PC-9 (cell line): ENCODE results near the gene METTL9.

Source experiments
- EZH2 ChIP-seq: fragments of 200-600 bp; sonication (generic); IDR thresholded peaks from 2 replicates; pipeline ENCODE4 v1.8.0; 2017; ENCODE audit warnings: antibody characterized with exemption, low read depth
- TF ChIP-seq, protein P1 (sequence below): fragments of 200-600 bp; sonication (generic); conservative IDR thresholded peaks from 2 replicates; pipeline ENCODE4 v1.6.1; 2017; ENCODE audit warnings: mixed run types, antibody characterized with exemption, mild to moderate bottlenecking, moderate library complexity

DNA sequence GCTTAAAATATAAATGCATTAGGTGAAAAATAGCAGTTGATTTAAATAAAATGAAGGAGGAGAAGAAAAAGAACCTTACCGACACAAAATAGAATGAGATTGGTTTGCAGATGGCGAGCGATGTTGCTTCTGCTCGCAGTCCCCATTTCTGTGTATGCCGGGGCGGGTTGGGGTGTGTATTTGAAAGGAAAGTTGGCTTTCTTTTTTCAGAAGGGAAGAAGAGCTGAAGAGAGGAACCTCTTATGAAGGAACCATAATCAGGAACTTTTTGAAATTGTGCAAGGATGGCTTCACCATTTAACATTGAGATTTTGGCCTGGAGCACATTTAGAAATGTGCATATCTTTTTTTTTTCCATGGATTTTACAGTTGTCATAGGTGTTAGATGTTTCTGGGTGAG lies 53.1 kb downstream of the METTL9 start, which contains the start of gene IGSF6:
- TF ChIP-seq, protein P1, sequence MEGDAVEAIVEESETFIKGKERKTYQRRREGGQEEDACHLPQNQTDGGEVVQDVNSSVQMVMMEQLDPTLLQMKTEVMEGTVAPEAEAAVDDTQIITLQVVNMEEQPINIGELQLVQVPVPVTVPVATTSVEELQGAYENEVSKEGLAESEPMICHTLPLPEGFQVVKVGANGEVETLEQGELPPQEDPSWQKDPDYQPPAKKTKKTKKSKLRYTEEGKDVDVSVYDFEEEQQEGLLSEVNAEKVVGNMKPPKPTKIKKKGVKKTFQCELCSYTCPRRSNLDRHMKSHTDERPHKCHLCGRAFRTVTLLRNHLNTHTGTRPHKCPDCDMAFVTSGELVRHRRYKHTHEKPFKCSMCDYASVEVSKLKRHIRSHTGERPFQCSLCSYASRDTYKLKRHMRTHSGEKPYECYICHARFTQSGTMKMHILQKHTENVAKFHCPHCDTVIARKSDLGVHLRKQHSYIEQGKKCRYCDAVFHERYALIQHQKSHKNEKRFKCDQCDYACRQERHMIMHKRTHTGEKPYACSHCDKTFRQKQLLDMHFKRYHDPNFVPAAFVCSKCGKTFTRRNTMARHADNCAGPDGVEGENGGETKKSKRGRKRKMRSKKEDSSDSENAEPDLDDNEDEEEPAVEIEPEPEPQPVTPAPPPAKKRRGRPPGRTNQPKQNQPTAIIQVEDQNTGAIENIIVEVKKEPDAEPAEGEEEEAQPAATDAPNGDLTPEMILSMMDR, result no peak
- no peak for TF ChIP-seq EZH2
